Bronchial epithelial cell (primary cell): ENCODE results near the gene GPATCH8. TPM values are rescaled to one million over a fixed set of nuclear protein-coding genes. Genes with fewer than 3 reads are reported as not detected.

ENCODE experiments used
- DNase-seq: peaks from one replicate; pipeline ENCODE4 v3.0.0-alpha.2; 2010; ENCODE audit warnings: low read depth
- FAIRE-seq: peaks from 2 replicates; lab custom pipeline; 2011; peaks lifted over from hg19 to GRCh38; lab: Jason Lieb, UNC
- H3K27me3 ChIP-seq: 2 replicates; pipeline ENCODE4 v1.5.1; 2011; ENCODE audit warnings: low read length; ENCODE audit not compliant: control insufficient read depth, insufficient read depth
- H3K36me3 ChIP-seq: 2 replicates; pipeline ENCODE4 v1.5.1; 2011; ENCODE audit warnings: low read length; ENCODE audit not compliant: control insufficient read depth, insufficient read depth
- H3K4me3 ChIP-seq: 2 replicates; pipeline ENCODE4 v1.5.1; 2011; ENCODE audit warnings: mild to moderate bottlenecking, low read depth, low read length, control low read depth
- CTCF ChIP-seq: IDR thresholded peaks from 2 replicates; pipeline ENCODE4 v1.5.1; 2011; ENCODE audit warnings: mild to moderate bottlenecking, moderate library complexity, low read length, control low read depth, inconsistent platforms; ENCODE audit not compliant: insufficient read depth, severe bottlenecking
- total RNA-seq: library from RNA; depleted of rRNA; stranded (reverse); fragments of >200 nt; gene quantifications from 2 replicates; pipeline ENCODE4 v1.2.1, GENCODE V29; 2014

The GPATCH8 gene
- total RNA-seq, 1 donor from 2014 or later: 14.2 TPM

GRCh38 chr17:44546671-44547606 lies 43.7 kb upstream of the GPATCH8 start:
- TF ChIP-seq CTCF: no peak
- FAIRE-seq (no peak), DNase-seq (peak; percentile 73)
- Histone ChIP-seq H3K27me3 (no peaks in the 10 kb centered on the region), H3K36me3 (no peaks in the 10 kb centered on the region), H3K4me3 (no peak overlapping the region)

- H3K36me3 ChIP-seq: no peaks in the 10 kb centered on the region
- no peaks in the 10 kb centered on the region for H3K27me3 ChIP-seq
- FAIRE-seq: peak; percentile 91
- no peak for DNase-seq
- TF ChIP-seq CTCF: no peak
- H3K4me3 ChIP-seq: no peak overlapping the region
Observed at GRCh38 chr17:44543905-44544523, 40.8 kb upstream of the GPATCH8 start.

- DNase-seq: peak; percentile 73
Observed at GRCh38 chr17:44543213-44543904, 40.2 kb upstream of the GPATCH8 start.

DNA sequence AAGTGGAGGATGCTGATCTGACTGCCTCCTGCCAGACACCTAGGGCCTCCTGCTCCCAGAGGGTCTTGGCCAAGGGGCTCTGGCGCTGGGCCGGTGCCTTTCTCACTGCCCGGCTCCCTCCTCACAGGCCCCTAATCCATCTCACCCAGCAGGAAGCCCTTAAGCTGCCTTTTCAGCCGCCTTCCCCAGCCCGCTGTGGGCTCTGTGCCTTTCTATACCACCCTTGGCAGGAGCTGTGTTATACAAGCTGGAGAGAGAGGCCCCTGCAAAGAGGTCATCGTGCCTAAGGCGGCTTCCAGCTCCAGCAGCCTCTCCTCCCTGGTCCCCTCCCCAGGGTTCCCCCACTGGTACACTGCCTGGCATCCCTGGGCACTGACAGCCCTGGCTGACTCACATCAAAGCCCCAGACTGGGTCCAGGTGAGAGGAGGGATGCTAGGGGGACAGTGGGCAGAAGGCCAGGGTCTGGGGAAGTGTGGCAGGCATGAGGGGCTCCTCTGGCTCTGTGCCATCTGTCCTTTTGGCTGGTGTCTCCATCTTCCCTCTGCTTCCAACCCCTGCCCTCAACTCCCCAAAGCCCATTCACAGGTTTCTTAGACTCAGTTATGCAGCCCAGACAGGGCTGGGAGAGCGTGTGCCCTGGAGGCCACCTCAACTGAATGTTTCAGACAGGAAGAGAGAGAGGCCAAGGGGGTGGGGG lies 38.8 kb upstream of the GPATCH8 start:
- FAIRE-seq (no peak), DNase-seq (no peak)
- TF ChIP-seq CTCF: no peak
- no peak overlapping the region for H3K4me3 ChIP-seq
- no peaks in the 10 kb centered on the region for H3K27me3 ChIP-seq
- H3K36me3 ChIP-seq: no peaks in the 10 kb centered on the region

More at GRCh38 chr17:44543213-44543904, 40.2 kb upstream of the GPATCH8 start:
- Histone ChIP-seq H3K4me3 (no peak overlapping the region), H3K27me3 (no peaks in the 10 kb centered on the region), H3K36me3 (no peaks in the 10 kb centered on the region)
- no peak for TF ChIP-seq CTCF
- no peak for FAIRE-seq

- Histone ChIP-seq H3K27me3 (no peaks in the 10 kb centered on the region), H3K4me3 (no peak overlapping the region), H3K36me3 (no peaks in the 10 kb centered on the region)
- FAIRE-seq: no peak
- no peak for DNase-seq
- no peak for TF ChIP-seq CTCF
Observed at GRCh38 chr17:44540246-44541084, 37.3 kb upstream of the GPATCH8 start.
